HEK293T (cell line): ENCODE data around the gene PLEKHH1.

Source experiments
- CTCF ChIA-PET: fragments of 350-600 bp; formaldehyde crosslinking; extraction: SDS; loops from one replicate; lab custom pipeline; 2021; ENCODE audit warnings: antibody characterized with exemption, inconsistent platforms; lab: Yijun Ruan, JAX
- POLR2A ChIA-PET: fragments of 350-600 bp; formaldehyde crosslinking; extraction: SDS; loops from one replicate; lab custom pipeline; 2020; ENCODE audit warnings: antibody characterized with exemption, inconsistent platforms; lab: Yijun Ruan, JAX
- DNase-seq: peaks from one replicate; pipeline ENCODE4 v3.0.0; 2012; ENCODE audit warnings: mixed read lengths; ENCODE audit errors: extremely low spot score
- ARNT ChIP-seq: fragments of 450-650 bp; IDR thresholded peaks from 2 replicates; pipeline ENCODE4 v1.6.1; 2017; ENCODE audit warnings: mild to moderate bottlenecking
- BHLHE40 ChIP-seq: fragments of 450-650 bp; IDR thresholded peaks from 2 replicates; pipeline ENCODE4 v1.6.1; 2016; ENCODE audit warnings: mild to moderate bottlenecking, moderate library complexity, borderline replicate concordance
- CTBP1 ChIP-seq: fragments of 450-650 bp; IDR thresholded peaks from 2 replicates; pipeline ENCODE4 v1.6.1; 2016; ENCODE audit warnings: borderline replicate concordance
- ELF4 ChIP-seq: fragments of 450-650 bp; IDR thresholded peaks from 2 replicates; pipeline ENCODE4 v1.6.1; 2017; ENCODE audit warnings: antibody characterized with exemption
- FOXA1 ChIP-seq: fragments of 450-650 bp; IDR thresholded peaks from 2 replicates; pipeline ENCODE4 v1.6.1; 2016; ENCODE audit warnings: mild to moderate bottlenecking
- FOXK2 ChIP-seq: fragments of 450-650 bp; IDR thresholded peaks from 2 replicates; pipeline ENCODE4 v1.6.1; 2016; ENCODE audit warnings: mild to moderate bottlenecking
- FOXM1 ChIP-seq: fragments of 450-650 bp; IDR thresholded peaks from 2 replicates; pipeline ENCODE4 v1.6.1; 2017; ENCODE audit warnings: mild to moderate bottlenecking, borderline replicate concordance
- HDGF ChIP-seq: fragments of 450-650 bp; IDR thresholded peaks from 2 replicates; pipeline ENCODE4 v1.6.1; 2017; ENCODE audit warnings: antibody characterized with exemption, borderline replicate concordance
- L3MBTL2 ChIP-seq: fragments of 450-650 bp; conservative IDR thresholded peaks from 2 replicates; pipeline ENCODE4 v1.6.1; 2016; ENCODE audit warnings: mild to moderate bottlenecking
- LEF1 ChIP-seq: fragments of 450-650 bp; IDR thresholded peaks from 2 replicates; pipeline ENCODE4 v1.6.1; 2017; ENCODE audit warnings: mild to moderate bottlenecking, borderline replicate concordance
- NFRKB ChIP-seq: fragments of 450-650 bp; IDR thresholded peaks from 2 replicates; pipeline ENCODE4 v1.6.1; 2016; ENCODE audit warnings: mild to moderate bottlenecking, moderate library complexity
- SP1 ChIP-seq: fragments of 450-650 bp; IDR thresholded peaks from 2 replicates; pipeline ENCODE4 v1.6.1; 2017
- SUZ12 ChIP-seq: fragments of 450-650 bp; IDR thresholded peaks from 2 replicates; pipeline ENCODE4 v1.6.1; 2016; ENCODE audit warnings: mild to moderate bottlenecking
- TARDBP ChIP-seq: fragments of 450-650 bp; IDR thresholded peaks from 2 replicates; pipeline ENCODE4 v1.6.1; 2016
- ZNF384 ChIP-seq: fragments of 450-650 bp; IDR thresholded peaks from 2 replicates; pipeline ENCODE4 v1.6.1; 2016
- TF ChIP-seq, protein P1 (sequence below): fragments of 450-650 bp; IDR thresholded peaks from 2 replicates; pipeline ENCODE4 v1.6.1; 2016

The PLEKHH1 gene

DNA sequence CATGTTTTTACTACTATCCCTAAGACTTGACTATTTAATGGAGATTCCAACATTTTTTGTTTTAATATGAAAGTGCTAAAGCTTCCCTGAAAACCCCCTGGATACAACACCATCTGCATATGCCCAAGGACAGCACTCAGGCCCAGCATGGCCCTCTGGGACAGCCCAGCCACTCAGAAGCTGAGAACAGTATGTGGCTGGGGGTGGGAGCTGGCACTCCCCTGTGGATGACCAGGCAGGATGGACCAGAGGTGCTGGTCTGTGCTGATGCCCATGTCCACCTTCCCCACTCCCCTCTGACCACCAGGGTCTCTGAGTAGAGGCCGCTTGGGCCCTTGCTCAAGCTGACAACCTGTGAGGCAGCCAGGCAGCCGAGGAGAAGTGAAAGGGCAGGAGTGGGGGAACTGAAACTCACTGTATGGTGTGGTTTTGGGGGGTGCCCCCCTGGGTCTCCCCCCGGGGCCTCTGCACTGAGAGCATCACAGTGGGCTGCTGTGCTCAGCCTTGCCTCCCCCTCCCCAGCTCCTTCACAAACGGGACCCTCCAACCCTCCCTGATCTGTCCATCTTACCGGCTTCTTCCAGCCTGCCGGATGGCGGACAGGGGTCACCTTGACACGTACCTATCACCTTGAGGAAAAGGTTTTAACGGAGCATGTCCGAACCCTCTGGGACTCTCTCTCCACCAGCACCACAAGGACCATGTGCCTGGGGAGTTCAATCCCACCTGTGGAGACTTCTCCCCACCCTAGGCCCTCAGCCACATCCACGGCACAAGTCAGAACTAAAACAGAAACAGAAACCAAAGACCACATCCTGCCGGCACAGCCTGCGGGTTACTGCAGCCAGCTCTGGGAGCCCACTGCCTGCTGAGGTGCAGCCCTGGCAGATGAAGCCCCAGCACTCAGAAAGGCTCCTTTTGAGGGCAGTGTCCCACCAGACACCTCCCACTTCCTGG lies 44.9 kb upstream of the PLEKHH1 start, which contains the start of gene TMEM229B:
Gene TMEM229B (minus strand): TSS at position 785 of the 957 bp plus-strand sequence. CDS start 14,798 bp downstream, outside the sequence.
- TF ChIP-seq BHLHE40 (no peak), TARDBP (no peak), NFRKB (no peak), ZNF384 (no peak), SUZ12 (no peak), L3MBTL2 (no peak), FOXA1 (no peak), CTBP1 (no peak), FOXK2 (no peak), HDGF (no peak), FOXM1 (no peak), SP1 (no peak), LEF1 (no peak), ARNT (no peak), ELF4 (no peak)
- TF ChIP-seq, protein P1, sequence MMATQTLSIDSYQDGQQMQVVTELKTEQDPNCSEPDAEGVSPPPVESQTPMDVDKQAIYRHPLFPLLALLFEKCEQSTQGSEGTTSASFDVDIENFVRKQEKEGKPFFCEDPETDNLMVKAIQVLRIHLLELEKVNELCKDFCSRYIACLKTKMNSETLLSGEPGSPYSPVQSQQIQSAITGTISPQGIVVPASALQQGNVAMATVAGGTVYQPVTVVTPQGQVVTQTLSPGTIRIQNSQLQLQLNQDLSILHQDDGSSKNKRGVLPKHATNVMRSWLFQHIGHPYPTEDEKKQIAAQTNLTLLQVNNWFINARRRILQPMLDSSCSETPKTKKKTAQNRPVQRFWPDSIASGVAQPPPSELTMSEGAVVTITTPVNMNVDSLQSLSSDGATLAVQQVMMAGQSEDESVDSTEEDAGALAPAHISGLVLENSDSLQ, result no peak
- ChIA-PET POLR2A (no interaction called here), CTCF (no interaction called here)
- DNase-seq, result no peak

DNA sequence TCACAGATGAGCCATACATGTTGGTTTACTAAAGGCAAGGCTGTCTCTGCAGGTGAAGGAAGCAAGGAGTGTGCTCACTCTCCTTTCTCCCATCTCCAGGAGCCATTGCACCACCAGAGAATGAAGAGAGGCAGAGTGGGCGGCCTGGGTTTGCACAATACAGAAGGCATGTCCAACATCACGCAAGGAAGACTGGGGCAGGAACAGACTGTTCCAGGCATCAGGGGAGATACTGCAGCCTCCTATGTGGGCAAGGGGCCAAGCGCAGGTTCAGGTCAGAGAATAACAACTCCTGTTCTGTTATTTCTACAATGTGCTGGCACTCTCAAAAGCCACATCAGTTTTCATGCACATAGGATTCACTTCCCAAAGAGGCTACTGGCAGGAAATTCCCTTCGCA lies 42.9 kb upstream of the PLEKHH1 start:
- CTCF ChIA-PET, result no interaction called here
- POLR2A ChIA-PET, result no interaction called here
- no peak for DNase-seq
- TF ChIP-seq, protein P1, result no peak

DNA sequence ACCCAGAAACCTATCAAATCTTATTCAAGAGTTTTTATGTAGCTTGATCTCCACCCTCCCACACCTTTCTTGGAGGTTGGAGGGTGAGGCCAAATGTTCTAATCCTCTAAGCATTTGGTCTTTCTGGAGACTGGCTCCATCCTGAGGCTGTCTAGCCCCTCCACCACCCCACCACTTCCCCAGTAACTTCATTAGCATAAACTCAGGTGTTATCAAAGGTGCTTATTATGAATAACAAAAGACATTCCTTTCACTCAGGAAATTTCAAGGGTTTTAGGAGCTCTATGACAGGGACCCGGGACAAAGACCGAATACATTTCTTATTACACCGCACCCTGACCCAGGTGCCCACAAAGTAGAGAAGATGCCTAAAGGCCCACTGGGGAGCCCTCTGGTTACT lies 41.8 kb upstream of the PLEKHH1 start:
- ChIA-PET POLR2A (interaction anchor here (0.9 kb wide), 1 partner anchor 203 kb away, joined by 3 read pairs; no protein-coding TSS in a partner anchor), CTCF (no interaction called here)
- TF ChIP-seq FOXM1, result no peak
- TF ChIP-seq FOXK2, result no peak
- TF ChIP-seq, protein P1, result no peak
- no peak for TF ChIP-seq L3MBTL2
- TF ChIP-seq ELF4, result no peak
- no peak for TF ChIP-seq ZNF384
- TF ChIP-seq ARNT, result no peak
- TF ChIP-seq CTBP1, result no peak
- no peak for TF ChIP-seq TARDBP
- no peak for TF ChIP-seq FOXA1
- TF ChIP-seq LEF1, result no peak
- TF ChIP-seq BHLHE40, result no peak
- TF ChIP-seq SUZ12, result no peak
- no peak for TF ChIP-seq HDGF
- TF ChIP-seq SP1, result no peak
- TF ChIP-seq NFRKB, result no peak
- DNase-seq, result no peak

DNA sequence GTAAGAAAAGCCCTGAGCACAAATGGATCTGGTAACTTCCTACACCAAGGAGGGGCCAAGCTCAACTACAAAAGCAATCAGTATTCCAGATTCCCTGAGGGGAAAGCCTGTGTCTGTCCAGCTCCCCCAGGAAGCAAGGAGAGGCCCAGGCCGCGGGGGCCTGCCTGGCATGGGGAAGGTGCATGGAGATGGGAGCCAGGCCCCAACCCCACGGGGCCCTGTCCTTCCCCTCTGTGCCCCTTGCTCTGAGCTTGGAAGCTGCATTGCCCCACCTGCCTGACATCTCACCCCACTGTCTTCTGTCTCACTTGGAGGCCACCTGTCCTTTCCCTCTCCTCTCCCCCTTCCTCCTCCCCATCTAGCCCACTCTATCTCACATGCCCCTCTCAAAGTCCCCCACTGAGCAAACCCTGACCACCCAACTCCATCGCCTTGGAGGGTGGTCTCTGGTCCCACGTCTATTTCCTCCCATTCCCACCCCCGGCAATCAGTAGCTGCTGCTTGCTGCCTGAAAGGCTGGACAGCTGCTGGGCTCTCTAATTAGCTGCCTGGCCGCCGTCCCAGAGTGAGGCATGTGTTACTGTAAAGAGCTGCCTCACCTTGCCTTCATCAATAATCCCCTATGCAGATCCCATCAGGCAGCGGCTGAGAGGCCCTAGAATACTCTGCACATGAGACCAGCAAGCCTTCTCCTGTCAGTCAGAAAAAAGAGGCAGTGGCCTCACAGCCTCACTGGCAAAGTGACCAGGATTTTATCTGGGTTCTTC lies 41.2 kb upstream of the PLEKHH1 start:
- ChIA-PET POLR2A (interaction anchor here (0.9 kb wide), 1 partner anchor 203 kb away, joined by 3 read pairs; no protein-coding TSS in a partner anchor), CTCF (no interaction called here)
- TF ChIP-seq, protein P1, result no peak
- no peak for TF ChIP-seq FOXK2
- TF ChIP-seq LEF1, result no peak
- TF ChIP-seq ELF4, result no peak
- no peak for DNase-seq

DNA sequence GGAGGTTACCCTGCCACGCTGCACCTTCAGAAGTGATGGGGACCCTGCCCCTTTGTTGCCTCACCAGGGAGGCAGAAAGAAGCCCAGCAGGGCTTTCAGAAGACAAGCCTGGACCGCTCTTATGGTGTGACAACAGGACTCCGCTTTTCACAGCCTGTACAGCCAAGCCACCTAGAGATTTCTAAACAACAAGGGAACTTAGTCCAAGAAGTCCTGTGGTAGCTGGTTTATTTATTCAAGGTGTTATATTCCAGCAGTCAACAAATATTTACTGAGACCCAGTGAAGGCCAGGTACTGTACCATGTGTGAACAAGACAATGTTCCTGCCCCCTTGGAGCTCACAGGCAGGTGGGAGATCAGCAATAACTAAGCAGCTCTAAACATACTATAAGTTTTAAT lies 40.6 kb upstream of the PLEKHH1 start:
- TF ChIP-seq BHLHE40 (no peak), ZNF384 (no peak), ELF4 (no peak), TARDBP (no peak), L3MBTL2 (no peak), HDGF (no peak), ARNT (no peak), FOXM1 (no peak)
- CTCF ChIA-PET, result no interaction called here
- POLR2A ChIA-PET, result no interaction called here
- DNase-seq, result no peak
